CD14-positive monocyte (primary cell): ENCODE results near the gene CD200R1L. TPM values are rescaled to one million over a fixed set of nuclear protein-coding genes. Genes with fewer than 3 reads are reported as not detected.
A peak's percentile ranks its signal among the peaks of the same experiment; 100 is the strongest.

Source experiments
- DNase-seq, 3 donors: peaks; one replicate each; pipeline ENCODE4 v3.0.0-alpha.2; 2011 to 2022
- H2AFZ ChIP-seq: 2 replicates; pipeline ENCODE4 v1.6.0; 2012; ENCODE audit warnings: mild to moderate bottlenecking, low read depth, low read length, inconsistent platforms; ENCODE audit not compliant: insufficient read depth, poor library complexity, severe bottlenecking
- H3K27ac ChIP-seq, 2 donors: 1 replicate in 1 of 2; 2 replicates in 1 of 2; pipeline ENCODE4 v1.5.1; 2012 to 2013; ENCODE audit warnings: low read length in 2 of 2, control low read depth in 1 of 2, inconsistent platforms in 1 of 2, low read depth in 1 of 2, mild to moderate bottlenecking in 1 of 2
- H3K27me3 ChIP-seq, 2 donors: one replicate each; pipeline versions ENCODE4 v1.6.0 to v1.6.1; 2011 to 2013; ENCODE audit warnings: low read length in 2 of 2; ENCODE audit not compliant: control insufficient read depth in 2 of 2, insufficient read depth in 2 of 2
- H3K36me3 ChIP-seq, 2 donors: replicated peaks in 1 of 2; 1 replicate in 1 of 2; 2 replicates in 1 of 2; pipeline versions ENCODE4 v1.5.1 to v1.6.1; 2012 to 2013; ENCODE audit warnings: low read length in 2 of 2, control low read depth in 1 of 2, inconsistent platforms in 1 of 2, mild to moderate bottlenecking in 1 of 2; ENCODE audit not compliant: insufficient read depth in 2 of 2, control insufficient read depth in 1 of 2
- H3K4me1 ChIP-seq, 2 donors: 1 replicate in 1 of 2; 2 replicates in 1 of 2; pipeline versions ENCODE4 v1.5.1 to v1.6.1; 2012 to 2013; ENCODE audit warnings: low read length in 2 of 2, control low read depth in 1 of 2, inconsistent platforms in 1 of 2, mild to moderate bottlenecking in 1 of 2, moderate library complexity in 1 of 2; ENCODE audit not compliant: insufficient read depth in 2 of 2, control insufficient read depth in 1 of 2
- H3K4me2 ChIP-seq: replicated peaks from 2 replicates; pipeline ENCODE3; 2012; ENCODE audit warnings: low read length, moderate library complexity, mild to moderate bottlenecking; ENCODE audit not compliant: poor library complexity, severe bottlenecking; ENCODE audit errors: extremely low read depth
- H3K4me3 ChIP-seq, 3 experiments: fragments of 200-600 bp in 1 of 3; sonication (generic) in 1 of 3; replicated peaks in 1 of 3; 1 replicate in 2 of 3; 2 replicates in 1 of 3; pipeline ENCODE4 v1.5.1; 2011 to 2013; ENCODE audit warnings: low read length in 3 of 3, mild to moderate bottlenecking in 3 of 3, control low read depth in 2 of 3, low read depth in 2 of 3, inconsistent platforms in 1 of 3, moderate library complexity in 1 of 3
- H3K79me2 ChIP-seq: 2 replicates; pipeline ENCODE4 v1.6.0; 2012; ENCODE audit warnings: mild to moderate bottlenecking, control low read depth, inconsistent platforms, low read length, moderate library complexity; ENCODE audit not compliant: insufficient read depth
- H3K9ac ChIP-seq: 2 replicates; pipeline ENCODE4 v1.6.0; 2017; ENCODE audit warnings: low read length, mild to moderate bottlenecking; ENCODE audit not compliant: insufficient read depth, poor library complexity, severe bottlenecking
- H3K9me3 ChIP-seq, 2 donors: replicated peaks in 1 of 2; 1 replicate in 1 of 2; 2 replicates in 1 of 2; pipeline versions ENCODE4 v1.5.1 to v1.6.1; 2012 to 2013; ENCODE audit warnings: low read length in 2 of 2, control low read depth in 1 of 2; ENCODE audit not compliant: control insufficient read depth in 1 of 2, insufficient read depth in 1 of 2
- H4K20me1 ChIP-seq: 2 replicates; pipeline ENCODE4 v1.6.0; 2012; ENCODE audit warnings: mild to moderate bottlenecking, low read length, control low read depth, moderate library complexity; ENCODE audit not compliant: insufficient read depth
- H3K27ac Mint-ChIP-seq, 7 donors: one replicate each; pipeline ENCODE4 v1.8.0; 2020; ENCODE audit warnings: mild to moderate bottlenecking in 7 of 7, mixed read lengths in 7 of 7, moderate library complexity in 6 of 7, inconsistent platforms in 2 of 7
- H3K27me3 Mint-ChIP-seq, 3 donors: one replicate each; pipeline ENCODE4 v1.8.0; 2021 to 2022; ENCODE audit warnings: low read depth in 3 of 3, mild to moderate bottlenecking in 3 of 3, mixed read lengths in 3 of 3, moderate library complexity in 3 of 3, inconsistent platforms in 1 of 3
- H3K36me3 Mint-ChIP-seq, 2 donors: one replicate each; pipeline ENCODE4 v1.8.0; 2020; ENCODE audit warnings: mixed read lengths in 2 of 2, inconsistent platforms in 1 of 2, mild to moderate bottlenecking in 1 of 2
- H3K4me1 Mint-ChIP-seq: one replicate; pipeline ENCODE4 v1.8.0; 2020; ENCODE audit warnings: mild to moderate bottlenecking, mixed read lengths
- H3K4me3 Mint-ChIP-seq, 2 donors: one replicate each; pipeline ENCODE4 v1.8.0; 2020; ENCODE audit warnings: mild to moderate bottlenecking in 2 of 2, mixed read lengths in 2 of 2, moderate library complexity in 1 of 2
- H3K9me3 Mint-ChIP-seq, 7 donors: one replicate each; pipeline ENCODE4 v1.8.0; 2020 to 2022; ENCODE audit warnings: mixed read lengths in 7 of 7, mild to moderate bottlenecking in 6 of 7, moderate library complexity in 6 of 7, inconsistent platforms in 2 of 7
- CTCF ChIP-seq: fragments of 200-600 bp; IDR thresholded peaks from one replicate; pipeline ENCODE4 v1.8.0; 2022; ENCODE audit warnings: antibody characterized with exemption, mild to moderate bottlenecking
- WGBS: methylation state at CpG from one replicate; pipeline ENCODE4 v1.1.5; 2013; ENCODE audit warnings: missing lambda C conversion rate; ENCODE audit not compliant: insufficient coverage; 5-methylcytosine and 5-hydroxymethylcytosine counted together
- intact Hi-C, 2 donors: fragments of 100-400 bp; cut with micrococcal nuclease; formaldehyde crosslinking; loops; one replicate each; pipeline versions ENCODE4 v1.15.0 to v1.15.1; 2023
- polyA plus RNA-seq, 3 donors: library from polyadenylated mRNA; depleted of rRNA in 1 of 3; unstranded in 2 of 3; stranded (reverse) in 1 of 3; fragments of 300-500 nt in 2 of 3; fragments of >200 nt in 1 of 3; fragmentation: Illumina TruSeq in 2 of 3; gene quantifications; 1 replicate in 2 of 3; 2 replicates in 1 of 3; pipeline ENCODE4 v1.2.3, GENCODE V29; 2012 to 2021

The CD200R1L gene
- polyA plus RNA-seq, 3 donors = not detected

- peaks cover 0 to 6% (median 2%) of the 10 kb centered on the region in 7 donors for H3K9me3 Mint-ChIP-seq
- peak overlapping the region; percentile 75 for H3K4me2 ChIP-seq
- H3K79me2 ChIP-seq = no peaks in the 10 kb centered on the region
- intact Hi-C loops = loop anchor here (2.0 to 5.0 kb wide), 2 partner anchors 46 kb away; no protein-coding TSS in a partner anchor
- H3K36me3 Mint-ChIP-seq = no peaks in the 10 kb centered on the region
- H3K36me3 ChIP-seq = no peaks in the 10 kb centered on the region
- H3K4me3 Mint-ChIP-seq = peak overlapping the region; percentile 21 to 83
- H3K9me3 ChIP-seq = no peaks in the 10 kb centered on the region
- no peaks in the 10 kb centered on the region for H4K20me1 ChIP-seq
- H2AFZ ChIP-seq = no peak overlapping the region
- H3K4me1 Mint-ChIP-seq = peaks cover 47% of the 10 kb centered on the region
- H3K27me3 ChIP-seq = no peaks in the 10 kb centered on the region
- peaks cover 47 to 52% of the 10 kb centered on the region in 2 donors for H3K4me1 ChIP-seq
- no CpG with 5 or more reads among the region's 2 CpGs for WGBS
- H3K9ac ChIP-seq = peak overlapping the region; percentile 32
- no peaks in the 10 kb centered on the region for H3K27me3 Mint-ChIP-seq
- TF ChIP-seq CTCF = no peak
- DNase-seq = peak; percentile 77 to 91 (median 85)
- peak overlapping the region; percentile 78 to 96 (median 94) for H3K27ac Mint-ChIP-seq
- peak overlapping the region; percentile 27 to 87 for H3K27ac ChIP-seq
- H3K4me3 ChIP-seq = peak overlapping the region; percentile 19 to 64 (median 48)
Observed at GRCh38 chr3:112858410-112859069, 11.9 kb upstream of the CD200R1L start.

- intact Hi-C loops = loop anchor here in 1 of 2 donors (5.0 kb wide), 1 partner anchor 45 kb away; no protein-coding TSS in a partner anchor
- TF ChIP-seq CTCF = no peak
- H3K4me1 Mint-ChIP-seq = peaks cover 47% of the 10 kb centered on the region
Observed at GRCh38 chr3:112857526-112857925, 10.9 kb upstream of the CD200R1L start.

More at GRCh38 chr3:112857526-112857925, 10.9 kb upstream of the CD200R1L start:
- Histone ChIP-seq H4K20me1 (no peaks in the 10 kb centered on the region), H3K4me2 (peak overlapping the region; percentile 75), H3K27me3 (no peaks in the 10 kb centered on the region), H3K4me3 (peak overlapping the region in 1 of 3 experiments; percentile 64), H3K79me2 (no peaks in the 10 kb centered on the region), H3K4me1 (peaks cover 47 to 52% of the 10 kb centered on the region in 2 donors), H3K27ac (peak overlapping the region in 1 of 2 donors; percentile 87), H3K36me3 (no peaks in the 10 kb centered on the region), H3K9ac (no peak overlapping the region), H3K9me3 (no peaks in the 10 kb centered on the region), H2AFZ (no peak overlapping the region)
- Mint-ChIP-seq H3K9me3 (peaks cover 2 to 7% (median 3%) of the 10 kb centered on the region in 7 donors), H3K27me3 (no peaks in the 10 kb centered on the region), H3K27ac (peak overlapping the region; percentile 17 to 96 (median 90)), H3K4me3 (peak overlapping the region in 1 of 2 donors; percentile 80), H3K36me3 (no peaks in the 10 kb centered on the region)
- peak in 1 of 3 donors; percentile 22 for DNase-seq
